Smooth muscle cell of the pulmonary artery (primary cell): Measurements from ENCODE around the gene CNTF. TPM values are rescaled to one million over a fixed set of nuclear protein-coding genes. Genes with fewer than 3 reads are reported as not detected.

Experiments
- total RNA-seq: library from RNA; depleted of rRNA; stranded (reverse); fragments of >200 nt; gene quantifications from 2 replicates; pipeline ENCODE4 v1.2.3, GENCODE V29; 2014

CNTF gene, protein sequence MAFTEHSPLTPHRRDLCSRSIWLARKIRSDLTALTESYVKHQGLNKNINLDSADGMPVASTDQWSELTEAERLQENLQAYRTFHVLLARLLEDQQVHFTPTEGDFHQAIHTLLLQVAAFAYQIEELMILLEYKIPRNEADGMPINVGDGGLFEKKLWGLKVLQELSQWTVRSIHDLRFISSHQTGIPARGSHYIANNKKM
- total RNA-seq = 1.8 and 1.9 TPM in 2 replicates

DNA sequence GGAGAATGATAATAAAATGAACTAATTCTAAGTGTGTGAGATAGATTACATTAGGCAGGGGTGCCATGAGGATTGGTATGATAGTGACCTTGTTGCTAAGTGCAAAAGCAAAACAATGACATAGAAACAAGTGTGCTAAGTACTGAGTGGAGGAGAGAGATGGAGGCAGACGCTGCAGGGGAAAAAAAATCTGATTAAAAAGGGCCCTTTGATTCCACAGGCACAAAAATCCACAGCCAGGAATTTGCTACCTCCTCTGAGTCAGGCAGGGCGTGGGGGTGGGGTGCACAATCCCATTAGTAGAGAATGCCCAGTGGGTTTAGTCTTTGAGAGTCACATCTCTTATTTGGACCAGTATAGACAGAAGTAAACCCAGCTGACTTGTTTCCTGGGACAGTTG, at the start of gene CNTF:
TSS of gene CNTF (plus strand) at position 322 of the 400 bp plus-strand sequence. CDS start 88 bp downstream, outside the sequence.

DNA sequence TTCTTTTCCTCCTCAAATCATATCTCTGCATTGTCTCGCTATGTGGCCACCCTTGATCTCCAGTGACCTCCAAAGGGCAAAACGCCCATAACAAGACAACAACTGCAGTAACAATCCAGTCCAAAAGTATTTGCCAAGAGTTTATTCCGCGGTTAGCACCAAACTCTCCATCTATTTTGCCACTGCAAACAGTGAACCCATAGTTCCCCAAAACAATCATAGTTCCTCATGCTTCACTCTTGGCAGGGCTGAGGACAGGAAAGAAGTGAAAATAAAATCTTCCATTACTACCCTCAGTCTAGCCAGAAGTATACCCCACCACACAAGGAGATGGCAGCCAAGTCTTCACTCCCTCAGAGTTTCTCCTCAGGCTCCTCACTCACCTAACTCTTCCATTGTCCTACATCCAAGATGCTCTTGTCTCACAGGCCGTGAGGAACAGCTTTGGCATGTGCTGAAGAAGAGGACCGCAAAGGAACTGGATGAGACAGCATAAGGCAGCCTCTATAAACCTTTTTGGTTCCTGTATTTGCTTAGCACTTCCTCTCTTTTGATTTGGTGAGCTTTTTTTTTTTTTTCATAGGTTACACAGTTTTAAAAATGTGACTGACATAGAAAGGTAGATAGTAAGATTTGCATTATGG, 47.0 kb upstream of the CNTF start, which contains the start of gene LPXN:
TSS of gene LPXN (minus strand) at position 480 of the 644 bp plus-strand sequence. CDS start at position 396, 84 bp downstream.

DNA sequence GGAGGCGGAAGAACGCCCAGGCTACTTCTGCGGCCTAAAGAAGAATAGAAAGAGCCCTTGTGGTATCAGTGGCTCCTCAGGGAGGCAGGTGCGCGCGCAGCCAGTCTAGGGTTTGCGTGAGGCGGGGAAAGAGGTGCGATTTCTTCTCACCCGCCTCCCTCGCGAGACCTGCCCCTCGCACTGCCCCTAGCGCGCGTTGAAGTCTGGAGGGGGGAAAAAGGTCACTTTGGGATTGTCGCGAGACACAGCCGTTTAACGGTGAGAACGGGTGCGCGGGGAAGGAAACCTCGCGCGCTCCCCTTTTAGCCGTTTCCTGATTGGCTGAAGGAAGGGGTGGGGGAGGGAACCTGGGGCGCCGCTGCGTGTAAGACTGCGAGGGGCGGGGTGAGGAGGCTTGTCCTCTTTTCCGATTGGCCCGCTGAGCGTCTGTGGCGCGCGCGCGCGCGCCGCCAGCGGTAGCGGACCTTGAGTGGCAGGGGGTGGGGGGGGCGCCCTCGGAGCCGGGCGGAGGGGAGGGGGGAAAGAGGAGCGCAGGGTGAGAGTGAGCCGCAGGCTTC, 43.8 kb upstream of the CNTF start, which contains the start of gene ZFP91:
TSS of gene ZFP91 (plus strand) at position 429 of the 557 bp plus-strand sequence. CDS start 219 bp downstream, outside the sequence.

Other genes with a start within 250 kb of the CNTF start
- not detected in 2 replicates for gene OR5B3, start 215.8 kb upstream of the CNTF start, total RNA-seq
- not detected in 2 replicates for gene OR5B2, start 194.5 kb upstream of the CNTF start, total RNA-seq
- gene OR5B12, start 180.4 kb upstream of the CNTF start, total RNA-seq = not detected in 2 replicates
- gene OR5B21, start 114.6 kb upstream of the CNTF start, total RNA-seq = not detected in 2 replicates
- gene LPXN, start 46.8 kb upstream of the CNTF start, total RNA-seq = 2.3 and 7.2 TPM in 2 replicates
- gene ZFP91, start 43.6 kb upstream of the CNTF start, total RNA-seq = 45.4 and 52.2 TPM in 2 replicates
- gene GLYAT, start 109.3 kb downstream of the CNTF start, total RNA-seq = not detected in 2 replicates
- 0.78 and 1.1 TPM in 2 replicates for gene GLYATL2, start 222.0 kb downstream of the CNTF start, total RNA-seq